SK-N-SH (cell line): ENCODE measurements around the gene OPN1SW.

ENCODE experiments used
- CHD2 ChIP-seq: fragments of 150-350 bp; IDR thresholded peaks from 2 replicates; pipeline ENCODE4 v1.6.1; 2018; ENCODE audit warnings: low read length; ENCODE audit not compliant: partially characterized antibody
- EP300 ChIP-seq, 2 experiments: IDR thresholded peaks; 2 replicates each; pipeline versions ENCODE4 v1.4.0 to v1.6.1; 2012; ENCODE audit warnings: borderline replicate concordance in 1 of 2, low read depth in 1 of 2, low read length in 1 of 2
- FOXM1 ChIP-seq: IDR thresholded peaks from 2 replicates; pipeline ENCODE4 v1.4.0; 2012; ENCODE audit warnings: low read depth, mild to moderate bottlenecking
- MXI1 ChIP-seq: IDR thresholded peaks from 2 replicates; pipeline ENCODE4 v1.6.1; 2012; ENCODE audit warnings: mild to moderate bottlenecking, low read depth, low read length, improper control_type of control experiment
- NFIC ChIP-seq: IDR thresholded peaks from 2 replicates; pipeline ENCODE4 v1.4.0; 2012; ENCODE audit warnings: borderline replicate concordance
- POLR2AphosphoS5 ChIP-seq: IDR thresholded peaks from 2 replicates; pipeline ENCODE4 v1.6.1; 2012; ENCODE audit warnings: low read depth, low read length
- RAD21 ChIP-seq: IDR thresholded peaks from 2 replicates; pipeline ENCODE4 v1.6.1; 2012; ENCODE audit warnings: mild to moderate bottlenecking, low read length
- RFX5 ChIP-seq: IDR thresholded peaks from 2 replicates; pipeline ENCODE4 v1.6.1; 2012; ENCODE audit warnings: mild to moderate bottlenecking, improper control_type of control experiment, low read length
- SIN3A ChIP-seq: IDR thresholded peaks from 2 replicates; pipeline ENCODE4 v1.6.1; 2012; ENCODE audit warnings: low read depth, mild to moderate bottlenecking, low read length, moderate library complexity, borderline replicate concordance
- YY1 ChIP-seq: IDR thresholded peaks from 2 replicates; pipeline ENCODE4 v1.4.0; 2012; ENCODE audit warnings: low read depth, mild to moderate bottlenecking
- TF ChIP-seq, protein P1 (sequence below): fragments of 150-350 bp; IDR thresholded peaks from 2 replicates; pipeline ENCODE4 v1.6.1; 2017; ENCODE audit warnings: antibody characterized with exemption, low read length, low read depth, borderline replicate concordance
- TF ChIP-seq, protein P2 (sequence below): fragments of 200-600 bp; sonication (generic); IDR thresholded peaks from 2 replicates; pipeline ENCODE4 v1.6.1; 2017; ENCODE audit warnings: antibody characterized with exemption, mild to moderate bottlenecking, moderate library complexity
- TF ChIP-seq, protein P3 (sequence below): IDR thresholded peaks from 2 replicates; pipeline ENCODE4 v1.6.1; 2012; ENCODE audit warnings: mild to moderate bottlenecking, low read depth, low read length, moderate library complexity

DNA sequence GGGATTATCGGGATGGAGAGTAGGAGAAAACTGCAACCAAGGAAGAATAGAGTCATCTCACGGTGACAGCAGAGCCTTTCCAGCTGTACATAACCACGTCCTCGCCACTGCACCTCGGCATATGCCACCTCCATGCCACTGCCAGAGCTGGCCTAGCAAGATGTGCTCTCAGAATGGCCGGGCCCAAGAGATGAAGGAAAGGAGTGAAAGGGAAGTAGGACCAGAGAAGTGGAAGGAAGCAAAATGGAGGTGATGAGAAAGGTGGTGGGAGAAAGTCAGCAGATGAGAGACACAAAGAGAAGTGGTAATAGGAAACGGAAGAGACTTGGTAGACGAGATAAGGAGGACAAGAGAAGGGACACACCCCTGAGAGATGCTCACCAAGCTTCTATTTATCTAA lies 44.4 kb downstream of the OPN1SW start:
- TF ChIP-seq RAD21 (no peak), POLR2AphosphoS5 (no peak), YY1 (no peak), NFIC (no peak), RFX5 (no peak), MXI1 (no peak), CHD2 (no peak), EP300 (IDR thresholded peaks at IDR 0.05; ENCODE audit: borderline replicate concordance in 1 of 2, low read depth in 1 of 2, low read length in 1 of 2) (no peak), SIN3A (no peak), FOXM1 (no peak)
- TF ChIP-seq, protein P1, sequence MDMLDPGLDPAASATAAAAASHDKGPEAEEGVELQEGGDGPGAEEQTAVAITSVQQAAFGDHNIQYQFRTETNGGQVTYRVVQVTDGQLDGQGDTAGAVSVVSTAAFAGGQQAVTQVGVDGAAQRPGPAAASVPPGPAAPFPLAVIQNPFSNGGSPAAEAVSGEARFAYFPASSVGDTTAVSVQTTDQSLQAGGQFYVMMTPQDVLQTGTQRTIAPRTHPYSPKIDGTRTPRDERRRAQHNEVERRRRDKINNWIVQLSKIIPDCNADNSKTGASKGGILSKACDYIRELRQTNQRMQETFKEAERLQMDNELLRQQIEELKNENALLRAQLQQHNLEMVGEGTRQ: no peak
- TF ChIP-seq, protein P2, sequence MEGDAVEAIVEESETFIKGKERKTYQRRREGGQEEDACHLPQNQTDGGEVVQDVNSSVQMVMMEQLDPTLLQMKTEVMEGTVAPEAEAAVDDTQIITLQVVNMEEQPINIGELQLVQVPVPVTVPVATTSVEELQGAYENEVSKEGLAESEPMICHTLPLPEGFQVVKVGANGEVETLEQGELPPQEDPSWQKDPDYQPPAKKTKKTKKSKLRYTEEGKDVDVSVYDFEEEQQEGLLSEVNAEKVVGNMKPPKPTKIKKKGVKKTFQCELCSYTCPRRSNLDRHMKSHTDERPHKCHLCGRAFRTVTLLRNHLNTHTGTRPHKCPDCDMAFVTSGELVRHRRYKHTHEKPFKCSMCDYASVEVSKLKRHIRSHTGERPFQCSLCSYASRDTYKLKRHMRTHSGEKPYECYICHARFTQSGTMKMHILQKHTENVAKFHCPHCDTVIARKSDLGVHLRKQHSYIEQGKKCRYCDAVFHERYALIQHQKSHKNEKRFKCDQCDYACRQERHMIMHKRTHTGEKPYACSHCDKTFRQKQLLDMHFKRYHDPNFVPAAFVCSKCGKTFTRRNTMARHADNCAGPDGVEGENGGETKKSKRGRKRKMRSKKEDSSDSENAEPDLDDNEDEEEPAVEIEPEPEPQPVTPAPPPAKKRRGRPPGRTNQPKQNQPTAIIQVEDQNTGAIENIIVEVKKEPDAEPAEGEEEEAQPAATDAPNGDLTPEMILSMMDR: no peak
- TF ChIP-seq, protein P3, sequence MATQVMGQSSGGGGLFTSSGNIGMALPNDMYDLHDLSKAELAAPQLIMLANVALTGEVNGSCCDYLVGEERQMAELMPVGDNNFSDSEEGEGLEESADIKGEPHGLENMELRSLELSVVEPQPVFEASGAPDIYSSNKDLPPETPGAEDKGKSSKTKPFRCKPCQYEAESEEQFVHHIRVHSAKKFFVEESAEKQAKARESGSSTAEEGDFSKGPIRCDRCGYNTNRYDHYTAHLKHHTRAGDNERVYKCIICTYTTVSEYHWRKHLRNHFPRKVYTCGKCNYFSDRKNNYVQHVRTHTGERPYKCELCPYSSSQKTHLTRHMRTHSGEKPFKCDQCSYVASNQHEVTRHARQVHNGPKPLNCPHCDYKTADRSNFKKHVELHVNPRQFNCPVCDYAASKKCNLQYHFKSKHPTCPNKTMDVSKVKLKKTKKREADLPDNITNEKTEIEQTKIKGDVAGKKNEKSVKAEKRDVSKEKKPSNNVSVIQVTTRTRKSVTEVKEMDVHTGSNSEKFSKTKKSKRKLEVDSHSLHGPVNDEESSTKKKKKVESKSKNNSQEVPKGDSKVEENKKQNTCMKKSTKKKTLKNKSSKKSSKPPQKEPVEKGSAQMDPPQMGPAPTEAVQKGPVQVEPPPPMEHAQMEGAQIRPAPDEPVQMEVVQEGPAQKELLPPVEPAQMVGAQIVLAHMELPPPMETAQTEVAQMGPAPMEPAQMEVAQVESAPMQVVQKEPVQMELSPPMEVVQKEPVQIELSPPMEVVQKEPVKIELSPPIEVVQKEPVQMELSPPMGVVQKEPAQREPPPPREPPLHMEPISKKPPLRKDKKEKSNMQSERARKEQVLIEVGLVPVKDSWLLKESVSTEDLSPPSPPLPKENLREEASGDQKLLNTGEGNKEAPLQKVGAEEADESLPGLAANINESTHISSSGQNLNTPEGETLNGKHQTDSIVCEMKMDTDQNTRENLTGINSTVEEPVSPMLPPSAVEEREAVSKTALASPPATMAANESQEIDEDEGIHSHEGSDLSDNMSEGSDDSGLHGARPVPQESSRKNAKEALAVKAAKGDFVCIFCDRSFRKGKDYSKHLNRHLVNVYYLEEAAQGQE: no peak
